Stimulated activated CD4-positive, alpha-beta T cell treated with anti-CD3 and anti-CD28 coated beads, Interleukin-15, amount 100 ng/mL, for 1 hour (primary cell): ENCODE data around the gene S100A16.
"Not testable (repeated sequence)": the region's sequence is repeated elsewhere in the genome, so short reads cannot be mapped to it uniquely, and the experiment has no call there.

ENCODE experiments used
- DNase-seq, 2 donors: peaks; one replicate each; pipeline ENCODE4 v3.0.0-alpha.2; 2020; ENCODE audit warnings: low read depth in 1 of 2, low spot score in 1 of 2

S100A16 gene

DNA sequence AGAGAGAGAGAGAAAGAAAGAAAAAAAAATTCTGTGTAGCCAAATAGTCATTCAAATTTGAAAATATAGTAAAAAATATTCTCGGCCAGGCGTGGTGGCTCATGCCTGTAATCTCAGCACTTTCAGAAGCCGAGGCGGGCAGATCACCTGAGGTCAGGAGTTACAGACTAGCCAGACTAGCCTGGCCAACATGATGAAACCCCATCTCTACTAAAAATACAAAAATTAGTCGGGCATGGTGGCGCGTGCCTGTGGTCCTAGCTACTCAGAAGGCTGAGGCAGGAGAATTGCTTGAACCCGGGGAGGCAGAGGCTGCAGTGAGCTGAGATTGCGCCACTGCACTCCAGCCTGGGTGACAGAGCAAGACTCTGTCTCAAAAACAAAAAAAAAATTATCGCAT lies 24.9 kb downstream of the S100A16 start:
- not testable (repeated sequence) for DNase-seq

DNA sequence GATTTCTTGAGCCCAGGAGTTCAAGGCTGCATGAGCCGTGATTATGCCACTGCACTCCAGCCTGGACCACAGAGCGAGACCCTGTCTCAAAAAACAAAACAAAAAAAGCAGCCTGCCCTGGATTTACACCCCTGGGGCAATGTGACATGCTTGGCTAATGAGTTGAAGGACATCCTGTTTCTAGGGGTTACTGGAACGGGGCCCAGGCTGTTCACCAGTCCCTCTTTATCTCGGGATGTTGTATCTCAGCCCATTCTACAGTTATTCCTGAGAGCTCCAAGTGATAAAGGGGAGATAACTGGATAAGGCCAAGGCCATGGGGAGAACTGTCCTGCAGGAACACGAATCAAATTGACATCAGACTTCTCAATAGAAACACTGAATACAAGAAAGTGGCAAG lies 25.6 kb downstream of the S100A16 start:
- no peak for DNase-seq

DNA sequence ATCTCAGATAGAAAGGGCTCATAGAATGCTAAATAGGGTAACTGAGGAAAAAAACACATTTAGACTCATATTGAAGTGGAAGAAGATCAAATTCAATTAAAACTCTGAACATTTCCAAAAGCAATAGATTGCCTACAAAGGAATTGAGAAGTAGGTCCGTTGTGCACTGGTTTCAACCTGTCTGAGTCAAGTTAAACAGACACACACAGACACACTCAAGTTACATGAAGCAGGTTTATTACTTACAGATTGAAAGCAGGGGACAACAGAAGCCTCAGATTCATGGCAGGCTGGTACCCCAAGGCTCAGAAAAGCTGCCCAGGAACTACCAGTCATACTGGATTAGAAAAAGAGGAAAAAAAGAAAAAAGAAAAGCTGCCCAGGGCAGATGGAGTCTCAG lies 26.6 kb downstream of the S100A16 start:
- no peak for DNase-seq

DNA sequence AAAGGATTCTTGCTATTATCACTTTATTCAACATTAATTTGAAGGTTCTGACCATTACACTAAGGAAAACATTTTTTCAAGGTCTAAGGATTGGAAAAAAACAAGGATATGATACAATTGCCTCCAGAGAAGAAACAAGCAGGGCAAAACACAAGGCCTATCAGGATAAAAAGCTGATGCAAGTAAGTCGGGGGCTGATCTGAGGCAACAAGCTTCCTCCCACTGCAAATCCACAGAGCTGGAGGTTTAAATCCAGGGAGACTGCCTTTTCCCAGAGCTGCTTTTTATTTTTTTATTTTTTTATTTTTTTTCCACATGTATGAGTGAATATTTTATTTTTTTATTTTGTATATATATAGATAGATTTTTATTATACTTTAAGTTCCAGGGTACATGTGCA lies 27.9 kb downstream of the S100A16 start:
- no peak for DNase-seq

DNA sequence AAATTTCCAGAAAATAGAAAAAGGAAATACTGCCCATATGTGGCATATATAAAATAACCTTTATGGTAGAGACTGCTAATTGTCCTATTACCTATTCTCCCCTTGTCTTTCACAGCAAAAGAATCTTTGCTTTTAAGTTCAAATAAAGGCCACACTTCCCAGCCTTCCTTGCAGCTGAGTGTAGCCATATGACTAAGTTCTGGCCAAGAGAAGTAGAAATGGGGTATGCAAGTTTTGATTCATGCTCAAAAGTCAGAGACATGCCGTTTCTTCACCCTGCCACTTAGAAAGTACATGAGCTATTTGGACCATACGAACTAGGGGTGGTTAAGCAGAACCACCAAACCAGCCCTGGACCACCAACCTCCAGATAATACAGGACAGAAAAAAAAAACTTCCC lies 29.0 kb downstream of the S100A16 start:
- no peak for DNase-seq

DNA sequence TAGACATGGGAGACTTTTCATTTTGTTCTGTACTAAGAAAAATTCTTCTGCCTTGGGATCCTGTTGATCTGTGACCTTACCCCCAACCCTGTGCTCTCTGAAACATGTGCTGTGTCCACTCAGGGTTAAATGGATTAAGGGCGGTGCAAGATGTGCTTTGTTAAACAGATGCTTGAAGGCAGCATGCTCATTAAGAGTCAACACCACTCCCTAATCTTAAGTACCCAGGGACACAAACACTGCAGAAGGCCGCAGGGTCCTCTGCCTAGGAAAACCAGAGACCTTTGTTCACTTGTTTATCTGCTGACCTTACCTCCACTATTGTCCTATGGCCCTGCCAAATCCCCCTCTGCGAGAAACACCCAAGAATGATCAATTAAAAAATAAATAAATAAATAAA lies 29.4 kb downstream of the S100A16 start:
- not testable (repeated sequence) for DNase-seq

DNA sequence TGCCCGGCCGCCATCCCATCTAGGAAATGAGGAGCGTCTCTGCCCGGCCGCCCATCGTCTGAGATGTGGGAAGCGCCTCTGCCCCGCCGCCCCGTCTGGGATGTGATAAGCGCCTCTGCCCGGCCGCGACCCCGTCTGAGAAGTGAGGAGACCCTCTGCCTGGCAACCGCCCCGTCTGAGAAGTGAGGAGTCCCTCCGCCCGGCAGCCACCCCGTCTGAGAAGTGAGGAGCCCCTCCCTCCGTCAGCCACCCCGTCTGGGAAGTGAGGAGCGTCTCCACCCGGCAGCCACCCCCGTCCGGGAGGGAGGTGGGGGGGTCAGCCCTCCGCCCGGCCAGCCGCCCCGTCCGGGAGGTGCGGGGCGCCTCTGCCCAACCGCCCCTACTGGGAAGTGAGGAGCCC lies 30.1 kb downstream of the S100A16 start:
- DNase-seq, result not testable (repeated sequence)

DNA sequence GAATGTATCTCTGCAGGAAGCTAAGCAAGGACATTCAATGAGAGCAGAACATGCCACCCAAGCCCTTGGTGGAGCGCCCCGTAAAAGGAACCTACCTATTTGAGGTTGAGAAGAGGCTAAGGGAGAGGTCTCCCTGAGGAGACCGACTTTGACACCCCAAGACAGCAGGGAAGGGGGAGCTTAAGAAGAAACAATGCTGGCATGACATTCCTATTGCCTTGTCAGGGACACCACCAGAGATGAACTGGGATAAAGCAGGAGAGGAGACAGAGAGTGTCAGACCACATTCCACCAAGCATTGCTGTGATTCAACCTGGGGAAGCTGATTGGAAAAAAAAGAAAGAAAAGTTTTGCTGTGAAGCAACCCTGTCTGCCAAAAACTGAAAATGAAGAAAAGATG lies 34.0 kb downstream of the S100A16 start:
- no peak for DNase-seq

DNA sequence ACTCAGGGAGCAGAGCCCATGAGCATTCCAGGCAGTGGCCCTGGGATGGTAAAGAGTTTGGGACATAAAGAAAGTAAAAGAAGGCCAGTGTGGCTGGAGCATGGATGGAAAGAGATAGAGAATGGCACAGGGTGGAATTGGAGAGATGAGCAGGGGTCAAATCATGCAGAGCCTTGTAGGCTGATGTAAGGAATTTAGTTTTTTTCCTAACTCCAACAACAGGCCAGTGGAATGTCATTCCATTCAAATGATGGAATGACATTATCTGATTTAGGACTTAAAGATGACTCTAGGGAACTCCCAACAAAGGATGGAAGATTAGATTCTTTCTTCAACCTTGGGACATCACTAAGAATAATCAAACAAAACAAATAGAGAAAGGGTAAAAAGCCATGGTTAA lies 34.4 kb downstream of the S100A16 start:
- DNase-seq, result no peak

DNA sequence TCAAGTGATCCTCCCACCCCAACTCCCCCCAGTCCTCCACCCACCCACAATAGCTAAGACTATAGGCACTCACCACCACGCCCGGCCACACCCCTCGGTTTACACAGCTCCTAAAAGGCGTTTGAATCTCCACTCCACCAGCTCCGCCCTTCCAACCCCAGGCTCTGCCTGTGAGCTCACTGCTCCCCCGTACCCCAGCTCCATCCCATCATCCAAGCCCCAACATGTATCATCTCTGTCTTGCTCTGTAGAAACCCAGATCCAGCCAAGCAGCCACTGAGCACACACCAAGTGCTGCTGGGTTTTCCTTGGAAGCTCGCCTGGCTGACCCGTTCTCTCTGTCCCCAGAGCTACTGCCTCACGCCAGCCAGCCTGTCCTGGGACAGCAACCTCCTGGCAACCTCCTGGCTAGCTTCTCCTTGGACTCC lies 35.3 kb downstream of the S100A16 start:
- DNase-seq, result no peak

DNA sequence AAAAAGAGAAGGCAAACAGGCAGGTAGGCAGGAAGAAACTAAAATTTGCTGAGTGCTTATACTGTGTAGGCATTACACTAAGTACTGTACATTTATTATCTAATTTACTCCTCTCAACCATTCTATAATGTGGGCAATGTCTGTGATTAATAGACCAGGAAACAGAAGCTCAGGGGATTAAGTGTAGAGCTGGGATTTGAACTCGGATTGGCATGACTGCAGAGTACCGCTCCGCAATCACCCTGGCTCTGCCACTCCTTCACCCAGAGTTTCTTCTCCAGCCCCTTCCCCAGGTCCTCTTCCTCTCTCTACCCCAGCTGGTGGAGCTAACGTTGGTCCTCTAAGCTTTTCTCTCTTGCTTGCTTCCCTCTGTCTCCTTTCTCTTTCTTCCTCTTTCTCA lies 35.8 kb downstream of the S100A16 start:
- DNase-seq, result no peak

DNA sequence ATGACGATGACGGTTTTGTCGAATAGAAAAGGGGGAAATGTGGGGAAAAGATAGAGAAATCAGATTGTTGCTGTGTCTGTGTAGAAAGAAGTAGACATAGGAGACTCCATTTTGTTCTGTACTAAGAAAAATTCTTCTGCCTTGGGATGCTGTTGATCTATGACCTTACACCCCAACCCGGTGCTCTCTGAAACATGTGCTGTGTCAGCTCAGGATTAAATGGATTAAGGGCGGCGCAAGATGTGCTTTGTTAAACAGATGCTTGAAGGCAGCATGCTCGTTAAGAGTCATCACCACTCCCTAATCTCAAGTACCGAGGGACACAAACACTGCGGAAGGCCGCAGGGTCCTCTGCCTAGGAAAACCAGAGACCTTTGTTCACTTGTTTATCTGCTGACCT lies 37.4 kb downstream of the S100A16 start:
- not testable (repeated sequence) for DNase-seq

DNA sequence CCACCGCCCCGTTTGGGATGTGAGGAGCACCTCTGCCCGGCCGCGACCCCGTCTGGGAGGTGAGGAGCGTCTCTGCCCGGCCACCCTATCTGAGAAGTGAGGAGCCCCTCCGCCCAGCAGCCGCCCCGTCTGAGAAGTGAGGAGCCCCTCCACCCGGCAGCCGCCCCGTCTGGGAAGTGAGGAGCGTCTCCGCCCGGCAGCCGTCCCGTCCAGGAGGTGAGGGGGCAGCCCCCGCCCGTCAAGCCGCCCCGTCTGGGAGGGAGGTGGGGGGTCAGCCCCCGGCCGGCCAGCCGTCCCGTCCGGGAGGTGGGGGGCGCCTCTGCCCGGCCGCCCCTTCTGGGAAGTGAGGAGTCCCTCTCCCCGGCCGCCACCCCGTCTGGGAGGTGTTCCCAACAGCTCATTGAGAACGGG lies 37.9 kb downstream of the S100A16 start:
- not testable (repeated sequence) for DNase-seq

DNA sequence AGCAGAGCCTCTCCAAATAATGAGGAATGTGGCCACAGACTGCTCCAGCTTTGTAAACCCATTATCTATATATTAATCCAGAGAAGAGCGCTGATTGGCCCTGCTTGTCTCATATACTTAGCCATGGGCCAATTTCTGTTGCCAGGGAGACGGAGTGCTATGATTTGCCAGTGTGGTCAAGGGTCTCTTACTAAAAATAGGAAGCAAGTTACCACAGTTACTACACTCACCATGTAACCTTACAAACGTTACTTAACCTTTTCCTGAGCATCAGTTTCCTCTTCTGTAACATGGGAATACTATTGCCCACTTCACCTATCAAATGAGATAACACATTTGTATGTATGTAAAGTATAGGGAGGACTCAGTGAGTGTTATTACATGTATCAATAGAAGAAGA lies 39.6 kb downstream of the S100A16 start:
- DNase-seq, result no peak

DNA sequence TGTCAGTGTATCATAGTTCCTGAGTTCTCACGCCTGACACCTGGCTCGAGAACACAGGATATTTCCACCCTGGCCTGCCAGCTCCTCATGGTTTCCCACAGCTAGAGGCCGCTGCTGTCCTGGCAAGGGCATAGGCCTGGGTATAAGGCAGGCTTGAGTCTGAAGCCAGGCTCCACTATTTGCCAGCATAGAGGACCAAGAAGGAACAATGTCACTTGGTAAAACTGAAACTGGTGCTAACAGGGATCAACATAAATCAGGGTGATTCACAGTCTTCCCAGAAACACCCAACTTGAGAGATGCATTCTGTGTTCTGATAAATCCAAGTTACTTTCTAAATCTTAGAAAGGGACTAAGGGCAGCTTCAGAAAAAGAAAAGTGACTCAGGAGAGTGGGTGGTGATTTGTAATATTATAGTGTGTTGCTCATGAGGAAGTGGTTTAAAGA lies 40.3 kb downstream of the S100A16 start:
- DNase-seq, result peak; percentile 19 to 20

DNA sequence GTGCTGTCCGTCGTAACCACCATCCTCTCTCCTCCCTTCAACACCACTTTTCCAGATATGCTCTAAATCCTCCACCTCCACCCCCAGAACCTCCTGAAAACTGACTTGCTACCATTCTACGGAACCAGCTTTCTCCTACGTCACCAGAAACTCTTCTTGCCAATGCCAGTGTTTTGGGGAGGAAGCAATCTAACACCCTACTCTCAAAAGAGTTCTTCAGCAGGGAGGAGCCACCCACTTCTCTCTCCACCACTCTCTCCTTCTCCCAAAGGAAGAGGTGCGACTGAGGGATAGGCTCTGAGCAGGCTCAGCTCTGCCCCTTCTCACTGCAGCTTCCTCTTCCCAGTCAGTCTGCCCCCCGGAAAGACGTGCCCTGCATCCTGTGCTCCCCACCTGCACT lies 41.2 kb downstream of the S100A16 start:
- DNase-seq, result no peak

DNA sequence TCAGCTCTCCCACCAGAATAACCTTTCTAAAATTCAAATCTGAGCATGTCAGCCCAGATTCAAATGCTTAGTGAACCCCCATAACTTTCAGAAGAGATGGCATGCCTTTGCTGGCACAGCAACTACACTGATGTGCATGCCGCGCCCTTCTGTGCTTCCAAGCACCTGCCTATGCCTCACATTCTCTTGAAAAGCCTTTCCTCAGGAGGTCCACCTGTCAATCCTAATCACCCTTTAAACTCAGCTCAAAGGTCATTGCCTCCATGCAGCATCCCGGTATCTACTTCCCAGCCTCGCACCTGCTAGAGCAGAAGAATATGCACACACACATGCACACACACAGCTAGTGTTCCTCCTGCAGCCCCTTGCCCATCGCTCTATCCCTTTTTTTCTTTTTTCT lies 42.1 kb downstream of the S100A16 start:
- no peak for DNase-seq

DNA sequence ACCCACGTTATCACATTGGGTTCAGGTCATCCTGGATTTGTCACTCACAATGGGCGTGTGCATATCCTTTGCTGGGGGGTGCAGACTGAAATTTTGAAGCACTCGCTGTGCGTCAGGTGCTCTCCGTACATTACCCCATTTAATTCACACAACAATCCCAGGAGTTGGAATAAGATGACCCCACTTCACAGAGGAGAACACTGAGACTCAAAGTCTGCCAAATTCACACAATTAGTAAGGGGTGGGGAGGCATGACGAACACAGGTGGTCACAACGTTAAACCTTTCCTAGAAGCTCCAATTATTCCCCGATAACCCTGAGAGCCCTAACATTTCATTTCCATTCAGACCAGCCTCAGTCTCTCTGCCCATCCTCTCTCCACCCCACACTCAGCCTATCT lies 43.5 kb downstream of the S100A16 start:
- DNase-seq, result no peak

DNA sequence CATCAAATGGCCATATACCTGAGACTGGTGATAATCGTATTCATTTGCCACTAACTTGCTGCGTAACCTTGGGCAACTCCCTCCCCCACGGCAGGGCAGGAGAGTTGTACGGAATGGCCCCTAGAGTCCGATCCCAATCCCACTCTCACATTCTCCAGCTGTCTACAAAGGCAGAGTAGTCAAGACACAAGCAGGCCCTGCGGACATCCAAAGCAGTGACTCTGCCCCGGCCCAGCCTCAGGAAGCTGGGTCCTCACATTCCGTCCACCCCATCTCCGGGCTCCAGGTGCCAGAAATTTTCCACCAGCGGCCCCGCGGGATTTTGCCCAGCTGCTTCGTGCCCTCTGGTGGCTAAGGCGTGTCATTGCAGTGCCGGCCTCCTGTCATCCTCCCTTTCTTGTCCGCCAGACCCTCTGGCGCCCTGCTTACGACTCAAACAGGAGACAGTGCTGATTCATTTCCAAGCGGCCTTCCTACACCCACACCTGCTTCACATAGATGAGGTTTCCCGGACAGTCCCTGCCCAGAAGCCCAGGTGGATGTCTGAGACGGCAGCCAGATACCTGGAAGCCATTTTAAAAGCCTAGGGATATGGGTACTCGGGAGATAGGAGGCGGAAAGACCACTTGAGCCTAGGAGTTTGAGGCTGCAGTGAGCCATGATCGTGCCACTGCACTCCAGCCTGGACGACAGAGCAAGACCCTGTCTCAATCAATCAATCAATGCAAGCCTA lies 44.4 kb downstream of the S100A16 start:
- DNase-seq, result peak; percentile 61 to 68

DNA sequence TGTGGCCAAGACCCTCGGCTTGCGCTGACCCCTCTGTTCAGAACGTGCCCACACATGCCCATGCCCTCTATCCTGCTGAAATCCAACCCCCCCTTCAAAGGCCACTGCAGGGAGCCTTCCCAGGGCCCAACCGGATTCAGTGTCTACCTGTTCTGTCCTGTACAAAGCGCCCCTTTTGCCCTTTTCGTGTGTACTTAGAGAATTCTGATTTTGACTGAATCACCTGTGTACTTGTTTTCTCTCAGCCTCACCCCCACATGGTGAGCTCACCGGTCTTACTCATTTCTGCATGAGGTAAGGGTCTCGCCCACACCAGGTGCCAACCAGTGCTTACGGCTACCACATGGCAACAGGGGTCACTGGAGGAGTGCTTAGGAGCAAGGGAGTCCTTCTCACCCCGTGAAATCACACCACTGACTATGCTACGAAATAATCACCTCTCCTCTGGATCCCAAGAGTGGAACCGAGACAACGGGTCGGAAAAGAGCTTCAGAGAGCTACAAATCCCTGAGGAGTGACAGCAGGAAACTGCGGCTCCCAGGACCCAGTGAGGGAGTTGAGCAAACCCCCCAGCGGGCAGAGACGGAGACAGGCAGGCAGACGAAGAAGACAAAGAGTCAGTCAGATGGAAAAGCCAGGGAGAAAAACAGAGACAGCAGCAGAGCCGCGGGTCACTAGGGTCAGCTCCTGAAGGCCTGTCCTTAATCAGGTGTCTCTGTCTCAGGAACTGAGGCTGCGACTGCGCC lies 45.1 kb downstream of the S100A16 start:
- DNase-seq, result no peak

DNA sequence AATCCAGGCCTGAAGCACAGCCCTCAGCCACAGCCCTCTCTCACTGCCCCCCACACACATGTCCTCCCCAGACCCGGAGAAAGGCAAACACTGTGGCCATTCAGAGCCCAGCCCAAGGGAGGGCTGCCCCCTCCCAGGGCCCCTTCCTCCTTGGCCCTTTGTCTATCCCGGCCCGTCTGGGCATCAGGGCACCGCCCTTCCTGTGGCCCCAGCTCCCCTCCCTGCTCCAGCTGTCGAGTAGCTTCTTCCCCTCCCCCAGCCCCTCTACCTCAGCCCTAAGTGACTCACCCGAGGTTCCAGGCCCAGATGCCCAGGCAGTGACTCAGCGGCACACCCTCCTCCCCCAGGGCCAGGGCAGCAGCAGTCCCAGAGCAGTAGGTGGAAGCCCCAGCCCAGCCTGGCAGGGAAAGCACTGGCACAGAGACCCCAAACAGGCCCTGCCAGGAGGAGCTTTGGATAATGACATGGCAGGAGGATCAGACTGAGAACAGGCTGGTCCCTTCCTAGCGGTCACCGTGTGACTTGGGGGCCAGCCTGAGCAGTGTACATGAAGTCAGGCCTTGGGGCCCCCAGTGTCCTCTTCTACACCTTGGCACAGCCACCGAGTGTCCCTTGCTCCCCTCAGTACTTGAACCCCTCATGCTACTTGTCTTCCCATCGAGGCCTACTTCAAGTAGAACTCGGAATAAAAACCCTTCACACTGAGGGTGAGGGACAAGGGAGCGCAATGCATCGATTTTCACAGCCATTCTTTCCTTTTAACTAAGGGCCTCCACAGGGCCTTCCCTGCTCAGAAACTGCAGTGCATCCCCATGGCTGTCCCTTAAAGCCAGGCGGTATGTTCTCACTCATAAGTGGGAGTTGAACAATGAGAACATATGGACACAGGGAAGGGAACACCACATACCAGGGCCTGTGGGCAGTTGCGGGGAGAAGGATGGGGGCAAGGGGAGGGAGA lies 46.2 kb downstream of the S100A16 start:
- DNase-seq, result peak; percentile 73 to 78
